Coronary artery (tissue), 2 donors: Measurements from ENCODE around the gene RBAK.

Experiments
- DNase-seq: peaks from one replicate; pipeline ENCODE4 v3.0.0-alpha.2; 2017; ENCODE audit warnings: low spot score
- H3K27ac ChIP-seq, 2 donors: fragments of 200-600 bp; sonication (generic); one replicate each; pipeline ENCODE4 v1.5.1; 2016 to 2019
- H3K4me3 ChIP-seq: fragments of 200-600 bp; sonication (generic); 2 replicates; pipeline ENCODE4 v1.5.1; 2016; ENCODE audit warnings: mild to moderate bottlenecking, moderate library complexity
- CTCF ChIP-seq: fragments of 200-600 bp; sonication (generic); IDR thresholded peaks from one replicate; pipeline ENCODE4 v1.5.1; 2019; ENCODE audit warnings: antibody characterized with exemption

RBAK gene

GRCh38 chr7:5117095-5117970 is 71.7 kb downstream of the RBAK start:
- H3K27ac ChIP-seq: no peak overlapping the region
- H3K4me3 ChIP-seq: no peak overlapping the region
- DNase-seq: no peak
- no peak for TF ChIP-seq CTCF
